H1 (cell line): ENCODE results near the gene PDE6B. TPM values are rescaled to one million over a fixed set of nuclear protein-coding genes. Genes with fewer than 3 reads are reported as not detected.
"Not testable (repeated sequence)": the region's sequence is repeated elsewhere in the genome, so short reads cannot be mapped to it uniquely, and the experiment has no call there.

Source experiments
- CTCF ChIA-PET: fragments of 300-600 bp; sonication (Branson Sonifier 250); formaldehyde crosslinking; loops from one replicate; lab custom pipeline; 2021; ENCODE audit not compliant: partially characterized antibody; lab: Charles Lee
- POLR2A ChIA-PET: fragments of 300-600 bp; sonication (Branson Sonifier 250); formaldehyde crosslinking; loops from one replicate; lab custom pipeline; 2021; ENCODE audit warnings: inconsistent platforms; ENCODE audit not compliant: partially characterized antibody; lab: Charles Lee
- DNase-seq, 2 experiments: peaks; one replicate each; pipeline versions ENCODE4 v3.0.0 to v3.0.0-alpha.2; 2010 to 2022; ENCODE audit warnings: low spot score in 2 of 2, low read depth in 1 of 2, mixed read lengths in 1 of 2
- FAIRE-seq: peaks from 2 replicates; lab custom pipeline; 2011; peaks lifted over from hg19 to GRCh38; lab: Jason Lieb, UNC
- H2AFZ ChIP-seq: 2 replicates; pipeline ENCODE4 v1.8.1; 2012; ENCODE audit warnings: low read length, inconsistent platforms
- H2AK5ac ChIP-seq: 2 replicates; pipeline ENCODE4 v1.6.1; 2013; ENCODE audit warnings: low read depth, low read length
- H2BK120ac ChIP-seq: replicated peaks from 2 replicates; pipeline ENCODE3; 2013; ENCODE audit warnings: low read depth, low read length, inconsistent platforms
- H2BK12ac ChIP-seq: 2 replicates; pipeline ENCODE4 v1.6.1; 2013; ENCODE audit warnings: low read depth, low read length
- H2BK15ac ChIP-seq: 2 replicates; pipeline ENCODE4 v1.6.1; 2013; ENCODE audit warnings: low read length
- H2BK20ac ChIP-seq: 2 replicates; pipeline ENCODE4 v1.6.1; 2013; ENCODE audit warnings: low read length
- H2BK5ac ChIP-seq: 2 replicates; pipeline ENCODE4 v1.6.1; 2013; ENCODE audit warnings: low read depth, low read length
- H3K14ac ChIP-seq: 2 replicates; pipeline ENCODE4 v1.6.1; 2013; ENCODE audit warnings: inconsistent platforms; ENCODE audit not compliant: insufficient read length
- H3K18ac ChIP-seq: 2 replicates; pipeline ENCODE4 v1.6.1; 2013; ENCODE audit warnings: low read length; ENCODE audit errors: extremely low read depth
- H3K23ac ChIP-seq: 2 replicates; pipeline ENCODE4 v1.6.1; 2013; ENCODE audit warnings: inconsistent platforms; ENCODE audit not compliant: insufficient read length
- H3K23me2 ChIP-seq: 2 replicates; pipeline ENCODE4 v1.6.1; 2013; ENCODE audit warnings: low read depth, low read length
- H3K27ac ChIP-seq: 2 replicates; pipeline ENCODE4 v1.6.1; 2011; ENCODE audit warnings: low read depth, low read length, inconsistent platforms
- H3K27me3 ChIP-seq, 4 experiments: replicated peaks in 1 of 4; 1 replicate in 1 of 4; 2 replicates in 3 of 4; pipeline versions ENCODE4 v1.6.1 to v1.8.1; 2011 to 2013; ENCODE audit warnings: low read length in 3 of 4, mild to moderate bottlenecking in 3 of 4, inconsistent platforms in 2 of 4, mixed read lengths in 2 of 4, moderate library complexity in 1 of 4; ENCODE audit not compliant: control insufficient read depth in 3 of 4, insufficient read depth in 3 of 4; ENCODE audit errors: extremely low read depth in 1 of 4
- H3K36me3 ChIP-seq, 4 experiments: 2 replicates each; pipeline versions ENCODE4 v1.6.1 to v1.8.1; 2011 to 2013; ENCODE audit warnings: mild to moderate bottlenecking in 4 of 4, low read length in 3 of 4, moderate library complexity in 2 of 4, control low read depth in 1 of 4, inconsistent platforms in 1 of 4; ENCODE audit not compliant: insufficient read depth in 4 of 4, control insufficient read depth in 2 of 4
- H3K4ac ChIP-seq: replicated peaks from 2 replicates; pipeline ENCODE3; 2013; ENCODE audit warnings: low read length, low read depth, mixed read lengths, inconsistent platforms; ENCODE audit not compliant: insufficient read length
- H3K4me1 ChIP-seq, 4 experiments: replicated peaks in 1 of 4; 1 replicate in 1 of 4; 2 replicates in 3 of 4; pipeline versions ENCODE4 v1.6.1 to v1.8.1; 2011 to 2013; ENCODE audit warnings: low read length in 3 of 4, inconsistent platforms in 2 of 4, mixed read lengths in 1 of 4; ENCODE audit not compliant: insufficient read depth in 4 of 4, control insufficient read depth in 3 of 4
- H3K4me2 ChIP-seq, 2 experiments: 2 replicates each; pipeline versions ENCODE4 v1.6.1 to v1.8.1; 2011 to 2013; ENCODE audit warnings: low read depth in 2 of 2, low read length in 2 of 2, control low read depth in 1 of 2, inconsistent platforms in 1 of 2, mild to moderate bottlenecking in 1 of 2; ENCODE audit not compliant: insufficient read depth in 1 of 2
- H3K4me3 ChIP-seq, 4 experiments: fragments of 200-600, 300-600 bp in 1 of 4; sonication (generic), shearing (Covaris generic), sonication (Bioruptor Twin) in 1 of 4; 2 replicates each; pipeline versions ENCODE4 v1.5.1 to v1.8.1; 2011 to 2016; ENCODE audit warnings: low read length in 4 of 4, low read depth in 3 of 4, control low read depth in 2 of 4, inconsistent platforms in 2 of 4, mild to moderate bottlenecking in 2 of 4, mixed read lengths in 1 of 4, moderate library complexity in 1 of 4; ENCODE audit not compliant: insufficient read depth in 2 of 4; ENCODE audit errors: extremely low read depth in 1 of 4
- H3K56ac ChIP-seq: replicated peaks from 2 replicates; pipeline ENCODE3; 2013; ENCODE audit warnings: low read depth, mild to moderate bottlenecking, mixed read lengths, low read length, inconsistent platforms; ENCODE audit not compliant: insufficient read length
- H3K79me1 ChIP-seq: 2 replicates; pipeline ENCODE4 v1.6.1; 2013; ENCODE audit warnings: low read depth, low read length, control low read depth
- H3K79me2 ChIP-seq, 2 experiments: 2 replicates each; pipeline versions ENCODE4 v1.6.1 to v1.8.1; 2012 to 2013; ENCODE audit warnings: low read length in 2 of 2, mild to moderate bottlenecking in 2 of 2, inconsistent platforms in 1 of 2; ENCODE audit not compliant: insufficient read depth in 2 of 2, control insufficient read depth in 1 of 2
- H3K9ac ChIP-seq, 4 experiments: replicated peaks in 1 of 4; 1 replicate in 1 of 4; 2 replicates in 3 of 4; pipeline versions ENCODE4 v1.6.1 to v1.8.1; 2011 to 2013; ENCODE audit warnings: low read depth in 3 of 4, low read length in 3 of 4, control low read depth in 2 of 4, mild to moderate bottlenecking in 2 of 4, moderate library complexity in 2 of 4, inconsistent platforms in 1 of 4; ENCODE audit errors: extremely low read depth in 1 of 4
- H3K9me3 ChIP-seq, 2 experiments: 2 replicates each; pipeline versions ENCODE4 v1.6.1 to v1.8.1; 2012 to 2013; ENCODE audit warnings: mild to moderate bottlenecking in 2 of 2, moderate library complexity in 2 of 2, control low read depth in 1 of 2, inconsistent platforms in 1 of 2, low read depth in 1 of 2, low read length in 1 of 2, mixed read lengths in 1 of 2; ENCODE audit not compliant: insufficient read depth in 2 of 2
- H4K20me1 ChIP-seq, 2 experiments: replicated peaks in 1 of 2; 2 replicates each; pipeline versions ENCODE3 to v1.8.1; 2011 to 2013; ENCODE audit warnings: inconsistent platforms in 2 of 2, low read length in 2 of 2, mild to moderate bottlenecking in 1 of 2; ENCODE audit not compliant: insufficient read depth in 2 of 2, control insufficient read depth in 1 of 2
- H4K5ac ChIP-seq: 2 replicates; pipeline ENCODE4 v1.6.1; 2013; ENCODE audit warnings: low read length, low read depth, mixed read lengths, inconsistent platforms; ENCODE audit not compliant: insufficient read length
- H4K8ac ChIP-seq: 2 replicates; pipeline ENCODE4 v1.8.0; 2013; ENCODE audit warnings: mild to moderate bottlenecking, moderate library complexity, low read length, inconsistent platforms; ENCODE audit not compliant: insufficient read depth; ENCODE audit errors: extremely low read depth
- H4K91ac ChIP-seq: replicated peaks from 2 replicates; pipeline ENCODE3; 2013; ENCODE audit warnings: low read length, mixed read lengths, inconsistent platforms; ENCODE audit not compliant: insufficient read length
- POLR2A ChIP-seq, 2 experiments: IDR thresholded peaks; 1 replicate in 1 of 2; 2 replicates in 1 of 2; pipeline ENCODE4 v1.6.1; 2011; ENCODE audit warnings: low read depth in 2 of 2, low read length in 2 of 2, mild to moderate bottlenecking in 2 of 2; ENCODE audit errors: control extremely low read depth in 1 of 2
- SP1 ChIP-seq: IDR thresholded peaks from 2 replicates; pipeline ENCODE4 v1.6.1; 2011; ENCODE audit warnings: low read depth, low read length
- TBP ChIP-seq: IDR thresholded peaks from 2 replicates; pipeline ENCODE4 v1.6.1; 2011; ENCODE audit warnings: low read depth, low read length, improper control_type of control experiment
- WGBS, 2 experiments: shearing (Covaris generic) in 1 of 2; methylation state at CpG; one replicate each; pipeline versions ENCODE4 v1.1.6 to v1.1.7; 2013 to 2015; ENCODE audit warnings: low lambda C conversion rate in 2 of 2, mixed read lengths in 2 of 2, inconsistent platforms in 1 of 2, low coverage in 1 of 2, missing lambda C conversion rate in 1 of 2; ENCODE audit not compliant: insufficient replicate concordance in 2 of 2, insufficient coverage in 1 of 2, insufficient read length in 1 of 2; ENCODE audit errors: extremely low coverage in 1 of 2, missing lambda C conversion rate in 1 of 2; 5-methylcytosine and 5-hydroxymethylcytosine counted together
- polyA plus RNA-seq, 7 experiments: library from polyadenylated mRNA; depleted of rRNA in 3 of 7; stranded (reverse) in 5 of 7; unstranded in 2 of 7; fragments of >200 nt in 5 of 7; fragments of 200-250 nt in 2 of 7; gene quantifications; 1 replicate in 5 of 7; 2 replicates in 1 of 7; 4 replicates in 1 of 7; pipeline versions ENCODE4 v1.2.1 to v1.2.3, GENCODE V29; 2011 to 2013; ENCODE audit warnings: missing spikeins in 2 of 7, mixed read lengths in 2 of 7
- total RNA-seq: library from RNA; stranded (reverse); fragmentation: NEBNext Ultra II Directional; extraction: Animal tissue kit (Norgen Biotek cat#: 25700); gene quantifications from 2 replicates; pipeline ENCODE4 v1.2.1, GENCODE V29; 2021

PDE6B gene
- total and polyA plus RNA-seq, 2 of the 8 experiments (the other 6 are each of a cell fraction or from before 2014, with no cell fraction given): 4.1 to 8.4 TPM

DNA sequence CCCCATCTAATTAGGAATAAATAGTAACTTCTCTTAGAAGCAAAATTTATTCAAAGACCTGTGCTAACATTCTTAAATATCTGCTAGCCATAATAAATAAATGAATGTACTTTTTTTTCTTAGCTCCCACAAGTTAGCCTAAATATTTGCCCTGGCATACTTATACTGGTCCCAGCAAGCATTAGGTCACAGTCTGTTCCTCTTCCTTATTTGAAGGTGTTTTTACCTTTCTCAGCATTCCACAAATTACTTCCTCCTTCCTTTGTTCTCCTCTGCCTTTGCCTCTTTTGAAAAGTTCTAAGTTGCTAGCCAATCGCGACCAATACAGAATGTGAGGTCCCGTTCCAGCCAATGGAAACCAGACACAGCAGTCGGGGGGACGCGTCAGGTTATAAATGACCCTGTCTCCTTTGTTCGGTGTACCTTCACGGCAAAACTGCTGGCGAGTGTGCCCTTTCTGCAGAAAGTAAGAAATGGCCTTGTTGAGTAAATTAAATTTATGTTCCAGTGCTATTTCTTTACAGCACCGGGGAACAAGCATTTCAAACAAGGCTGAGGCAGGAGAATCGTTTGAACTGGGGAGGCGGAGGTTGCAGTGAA lies 69.1 kb downstream of the PDE6B start:
- DNase-seq, H3K79me1 ChIP-seq, H3K79me2 ChIP-seq: not testable (repeated sequence)

More for the DNA sequence above, 69.1 kb downstream of the PDE6B start:
- not testable (repeated sequence) for H2BK5ac ChIP-seq, H3K18ac ChIP-seq, H2AK5ac ChIP-seq, H3K14ac ChIP-seq, H4K5ac ChIP-seq, H2BK120ac ChIP-seq, H2AFZ ChIP-seq, H3K36me3 ChIP-seq, H3K4me1 ChIP-seq, H3K9me3 ChIP-seq, H3K23ac ChIP-seq, H3K9ac ChIP-seq, H2BK12ac ChIP-seq, H3K27ac ChIP-seq, H3K4ac ChIP-seq, H2BK20ac ChIP-seq, H3K27me3 ChIP-seq, H4K91ac ChIP-seq, H3K56ac ChIP-seq, H3K4me2 ChIP-seq, H2BK15ac ChIP-seq, H4K20me1 ChIP-seq, FAIRE-seq, H3K23me2 ChIP-seq
- Histone ChIP-seq H4K8ac (peak overlapping the region; percentile 11; the same call in 1 of the 2 replicates), H3K4me3 (peak overlapping the region in 1 of 4 experiments; percentile 17; a peak in 1 of 8 replicates)
- WGBS, 2 experiments: 79% methylated on average over 12 of the region's 12 CpGs; no CpG with 5 or more reads in 1 of the 2 experiments
- POLR2A ChIA-PET: interaction anchor here (0.8 to 2.3 kb wide), 6 partner anchors 9 to 23 kb away, joined by 3 to 6 read pairs (median 3); no protein-coding TSS in a partner anchor
- CTCF ChIA-PET: interaction anchor here (1.0 to 3.9 kb wide), 2 partner anchors 10 to 65 kb away, joined by 4 to 24 read pairs; no protein-coding TSS in a partner anchor
- 0 out of 2 replicates have a peak, but pooled peaks have one; percentile 12 for TF ChIP-seq SP1
- peak; percentile 71; the same call in 1 of the 2 replicates for TF ChIP-seq TBP
- TF ChIP-seq POLR2A (IDR thresholded peaks at IDR 0.05; ENCODE audit: control extremely low read depth in 1 of 2, low read depth in 2 of 2, low read length in 2 of 2): 0 out of 3 replicates have a peak, but pooled peaks of 1 of the 2 experiments have one; percentile 67
